ENCODE results near the gene SOAT1. TPM values are rescaled to one million over a fixed set of nuclear protein-coding genes. Genes with fewer than 3 reads are reported as not detected.

The SOAT1 gene
- total RNA-seq, 6 donors from 2014 or later = 14.6 to 95.6 (median 34.3) TPM

GRCh38 chr1:179365342-179366092 is 71.9 kb downstream of the SOAT1 start, which contains the start of gene AXDND1:
Gene AXDND1 (plus strand): TSS chr1:179365971. CDS start chr1:179366510, 539 bp downstream.
- Histone ChIP-seq H3K4me1 (peaks cover 0 to 6% (median 1%) of the 10 kb centered on the region in 4 donors), H3K4me3 (peak within 1 kb of the TSS; percentile 59 to 71 (median 68)), H3K36me3 (no peaks in the 10 kb centered on the region), H3K27ac (peak within 1 kb of the TSS; percentile 86 to 94 (median 90)), H3K27me3 (no peaks in the 10 kb centered on the region), H3K9me3 (no peaks in the 10 kb centered on the region)
- peak; percentile 90 to 96 for DNase-seq
- peak; percentile 55 to 80 for TF ChIP-seq POLR2AphosphoS5 (IDR thresholded peaks at IDR 0.05)
- TF ChIP-seq CTCF (IDR thresholded peaks at IDR 0.05) = peak in 2 of 6 experiments; percentile 7 to 18
- peak in 3 of 4 donors; percentile 37 to 75 (median 46) for TF ChIP-seq POLR2A (IDR thresholded peaks at IDR 0.05)
- TF ChIP-seq EP300 (IDR thresholded peaks at IDR 0.05) = no peak
- ATAC-seq (ENCODE audit: low FRiP score in 2 of 2) = peak; percentile 97 to 98
- WGBS, 2 donors = 9 to 10% methylated on average over 36 to 42 of the region's 43 CpGs

- H3K27me3 ChIP-seq = no peaks in the 10 kb centered on the region
- H3K36me3 ChIP-seq = no peaks in the 10 kb centered on the region
- peak overlapping the region; percentile 86 to 94 (median 90) for H3K27ac ChIP-seq
- no peak for ATAC-seq (ENCODE audit: low FRiP score in 2 of 2)
- TF ChIP-seq CTCF (IDR thresholded peaks at IDR 0.05) = no peak
- peak in 1 of 4 donors; percentile 34 for TF ChIP-seq POLR2A (IDR thresholded peaks at IDR 0.05)
- no peak for TF ChIP-seq EP300 (IDR thresholded peaks at IDR 0.05)
- TF ChIP-seq POLR2AphosphoS5 (IDR thresholded peaks at IDR 0.05) = peak in 1 of 2 donors; percentile 0
- DNase-seq = peak in 1 of 2 donors; percentile 89
- peaks cover 0 to 6% (median 1%) of the 10 kb centered on the region in 4 donors for H3K4me1 ChIP-seq
- H3K4me3 ChIP-seq = peak overlapping the region; percentile 59 to 71 (median 68)
- 2 to 4% methylated on average over 20 to 28 of the region's 28 CpGs for WGBS, 2 donors
- H3K9me3 ChIP-seq = no peaks in the 10 kb centered on the region
These were observed 72.7 kb downstream of the SOAT1 start for GRCh38 chr1:179366093-179366800.

DNA sequence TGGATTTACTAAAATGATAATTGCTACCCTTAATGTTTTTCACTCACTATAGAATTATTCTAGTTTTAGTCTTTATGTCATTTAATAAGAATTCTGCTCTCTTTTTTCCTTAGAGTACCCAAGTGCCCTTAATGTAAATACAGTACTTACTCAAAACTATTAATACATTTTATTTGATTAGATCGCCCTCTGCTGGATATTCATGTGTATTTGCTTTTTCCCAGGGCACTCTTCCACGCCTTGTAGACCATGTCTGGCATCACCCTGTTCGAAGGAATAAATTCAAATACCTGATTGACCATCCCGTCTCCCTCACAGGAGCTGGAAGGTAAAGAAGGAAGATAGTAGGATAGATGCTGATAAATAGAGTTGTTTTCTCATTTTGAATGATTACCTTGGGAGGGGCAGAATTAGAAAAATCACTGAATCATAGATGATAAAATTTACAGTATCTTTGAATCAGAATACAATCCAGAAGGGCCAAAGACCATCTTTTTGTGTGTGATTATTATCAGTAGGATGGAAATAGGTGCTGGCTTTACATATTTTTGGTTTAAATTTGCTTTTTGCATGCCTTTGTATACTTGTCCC is 76.2 kb downstream of the SOAT1 start:
- DNase-seq = no peak
- H3K27ac ChIP-seq = no peak overlapping the region
- no peaks in the 10 kb centered on the region for H3K36me3 ChIP-seq

GRCh38 chr1:179372160-179372559 is 78.6 kb downstream of the SOAT1 start:
- no peaks in the 10 kb centered on the region for H3K27me3 ChIP-seq
- 70% methylated on average over 4 of the region's 4 CpGs for WGBS, 2 donors
- ATAC-seq (ENCODE audit: low FRiP score in 2 of 2) (no peak), DNase-seq (no peak)
- H3K27ac ChIP-seq = no peak overlapping the region
- TF ChIP-seq CTCF (IDR thresholded peaks at IDR 0.05) = no peak
- no peak for TF ChIP-seq POLR2AphosphoS5 (IDR thresholded peaks at IDR 0.05)
- no peak for TF ChIP-seq POLR2A (IDR thresholded peaks at IDR 0.05)
- H3K36me3 ChIP-seq = no peaks in the 10 kb centered on the region
- peaks cover 0 to 3% (median 0%) of the 10 kb centered on the region in 4 donors for H3K4me1 ChIP-seq
- H3K9me3 ChIP-seq = no peaks in the 10 kb centered on the region
- no peak overlapping the region for H3K4me3 ChIP-seq

More for the DNA sequence above, 76.2 kb downstream of the SOAT1 start:
- Histone ChIP-seq H3K27me3 (no peaks in the 10 kb centered on the region), H3K4me1 (peaks cover 0 to 6% (median 1%) of the 10 kb centered on the region in 4 donors), H3K4me3 (no peak overlapping the region), H3K9me3 (no peaks in the 10 kb centered on the region)
- TF ChIP-seq CTCF (IDR thresholded peaks at IDR 0.05) = peak; percentile 65 to 79 (median 72)
- TF ChIP-seq POLR2A (IDR thresholded peaks at IDR 0.05) = no peak
- 1% methylated on average over 4 of the region's 4 CpGs for WGBS, 2 donors
- peak; percentile 64 to 67 for ATAC-seq (ENCODE audit: low FRiP score in 2 of 2)
